ENCODE data around the gene JAK1. TPM values are rescaled to one million over a fixed set of nuclear protein-coding genes. Genes with fewer than 3 reads are reported as not detected.

JAK1 gene
- total RNA-seq, 4 donors from 2014 or later: 214 to 288 (median 265) TPM

- TF ChIP-seq, protein P1, sequence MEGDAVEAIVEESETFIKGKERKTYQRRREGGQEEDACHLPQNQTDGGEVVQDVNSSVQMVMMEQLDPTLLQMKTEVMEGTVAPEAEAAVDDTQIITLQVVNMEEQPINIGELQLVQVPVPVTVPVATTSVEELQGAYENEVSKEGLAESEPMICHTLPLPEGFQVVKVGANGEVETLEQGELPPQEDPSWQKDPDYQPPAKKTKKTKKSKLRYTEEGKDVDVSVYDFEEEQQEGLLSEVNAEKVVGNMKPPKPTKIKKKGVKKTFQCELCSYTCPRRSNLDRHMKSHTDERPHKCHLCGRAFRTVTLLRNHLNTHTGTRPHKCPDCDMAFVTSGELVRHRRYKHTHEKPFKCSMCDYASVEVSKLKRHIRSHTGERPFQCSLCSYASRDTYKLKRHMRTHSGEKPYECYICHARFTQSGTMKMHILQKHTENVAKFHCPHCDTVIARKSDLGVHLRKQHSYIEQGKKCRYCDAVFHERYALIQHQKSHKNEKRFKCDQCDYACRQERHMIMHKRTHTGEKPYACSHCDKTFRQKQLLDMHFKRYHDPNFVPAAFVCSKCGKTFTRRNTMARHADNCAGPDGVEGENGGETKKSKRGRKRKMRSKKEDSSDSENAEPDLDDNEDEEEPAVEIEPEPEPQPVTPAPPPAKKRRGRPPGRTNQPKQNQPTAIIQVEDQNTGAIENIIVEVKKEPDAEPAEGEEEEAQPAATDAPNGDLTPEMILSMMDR (IDR thresholded peaks at IDR 0.05; ENCODE audit: low read depth): no peak
Observed at GRCh38 chr1:64829411-64830029, 136.8 kb downstream of the JAK1 start.

DNA sequence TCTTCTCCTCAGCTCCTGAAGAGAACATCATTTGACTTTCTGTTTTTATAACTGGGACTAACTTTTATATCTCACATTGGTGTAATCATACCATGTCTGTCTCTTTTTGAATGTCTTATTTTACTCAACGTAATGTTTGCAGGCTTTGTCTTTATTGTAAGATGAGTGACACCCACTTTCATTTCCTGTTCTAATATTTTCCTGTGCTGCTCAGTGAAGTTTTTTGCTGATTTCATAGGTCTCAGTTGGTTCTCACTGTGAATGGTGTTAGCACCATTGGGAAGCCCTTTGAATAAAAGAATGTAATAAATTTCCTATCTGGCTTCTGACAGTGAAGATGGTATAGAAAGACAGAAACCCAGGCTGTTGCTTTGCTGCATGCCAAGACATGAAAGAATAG, 137.5 kb downstream of the JAK1 start:
- TF ChIP-seq, protein P1 (IDR thresholded peaks at IDR 0.05; ENCODE audit: low read depth): no peak

DNA sequence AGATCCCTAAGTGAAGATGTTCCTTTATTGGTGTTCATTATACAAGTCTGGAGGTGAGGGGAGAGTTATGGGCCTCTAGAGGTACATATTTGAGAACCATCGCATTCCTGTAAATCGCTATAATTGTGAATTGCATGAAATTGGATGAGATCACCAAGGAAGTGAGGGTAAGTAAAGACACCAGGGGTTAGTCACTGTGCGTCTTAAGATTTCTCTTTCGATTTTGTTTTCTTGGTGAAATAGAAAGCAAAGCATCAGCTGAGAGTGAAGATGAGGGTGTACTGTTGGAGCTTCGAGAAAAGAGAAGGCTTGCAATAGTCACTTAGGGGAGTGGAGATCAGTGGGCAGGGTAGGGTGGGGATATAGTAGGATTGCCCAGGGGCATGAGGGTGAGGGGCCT, 139.4 kb downstream of the JAK1 start:
- TF ChIP-seq, protein P1 (IDR thresholded peaks at IDR 0.05; ENCODE audit: low read depth): no peak

- TF ChIP-seq, protein P1 (IDR thresholded peaks at IDR 0.05; ENCODE audit: low read depth): no peak
Observed at GRCh38 chr1:64823691-64824476, 142.5 kb downstream of the JAK1 start.

DNA sequence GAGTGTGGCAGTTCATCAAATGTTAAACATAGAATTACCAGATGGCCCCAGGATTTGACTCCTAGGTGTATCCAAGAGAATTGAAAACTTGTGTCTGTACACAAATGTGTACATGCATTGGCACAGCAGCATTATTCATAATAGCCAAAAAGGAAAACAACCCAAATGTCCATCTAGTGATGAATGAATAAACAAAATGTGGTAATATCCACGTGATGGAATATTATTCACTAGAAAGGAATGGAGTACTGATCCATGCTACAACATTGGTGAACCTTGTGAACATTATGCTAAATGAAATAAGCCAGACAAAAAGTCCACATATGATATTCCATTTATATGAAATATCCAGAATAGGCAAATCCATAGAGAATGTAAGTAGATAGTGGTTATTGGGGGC, 143.7 kb downstream of the JAK1 start:
- TF ChIP-seq, protein P1 (IDR thresholded peaks at IDR 0.05; ENCODE audit: low read depth): no peak

GRCh38 chr1:64814427-64814826, 151.9 kb downstream of the JAK1 start:
- TF ChIP-seq, protein P1 (IDR thresholded peaks at IDR 0.05; ENCODE audit: low read depth): no peak

- TF ChIP-seq, protein P1 (IDR thresholded peaks at IDR 0.05; ENCODE audit: low read depth): no peak
Observed at GRCh38 chr1:64811131-64811530, 155.2 kb downstream of the JAK1 start.

All from subcutaneous adipose tissue (tissue), 4 donors.